Middle frontal gyrus (tissue), 1 donor: ENCODE measurements around the gene ARFRP1.
"Not testable (repeated sequence)": the region's sequence is repeated elsewhere in the genome, so short reads cannot be mapped to it uniquely, and the experiment has no call there.

Source experiments
- DNase-seq: peaks from one replicate; pipeline ENCODE4 v3.0.0-alpha.2; 2015; ENCODE audit warnings: low spot score; ENCODE audit errors: extremely low spot score

Gene ARFRP1

GRCh38 chr20:63678071-63678470, 29.7 kb downstream of the ARFRP1 start:
- DNase-seq: no peak

DNA sequence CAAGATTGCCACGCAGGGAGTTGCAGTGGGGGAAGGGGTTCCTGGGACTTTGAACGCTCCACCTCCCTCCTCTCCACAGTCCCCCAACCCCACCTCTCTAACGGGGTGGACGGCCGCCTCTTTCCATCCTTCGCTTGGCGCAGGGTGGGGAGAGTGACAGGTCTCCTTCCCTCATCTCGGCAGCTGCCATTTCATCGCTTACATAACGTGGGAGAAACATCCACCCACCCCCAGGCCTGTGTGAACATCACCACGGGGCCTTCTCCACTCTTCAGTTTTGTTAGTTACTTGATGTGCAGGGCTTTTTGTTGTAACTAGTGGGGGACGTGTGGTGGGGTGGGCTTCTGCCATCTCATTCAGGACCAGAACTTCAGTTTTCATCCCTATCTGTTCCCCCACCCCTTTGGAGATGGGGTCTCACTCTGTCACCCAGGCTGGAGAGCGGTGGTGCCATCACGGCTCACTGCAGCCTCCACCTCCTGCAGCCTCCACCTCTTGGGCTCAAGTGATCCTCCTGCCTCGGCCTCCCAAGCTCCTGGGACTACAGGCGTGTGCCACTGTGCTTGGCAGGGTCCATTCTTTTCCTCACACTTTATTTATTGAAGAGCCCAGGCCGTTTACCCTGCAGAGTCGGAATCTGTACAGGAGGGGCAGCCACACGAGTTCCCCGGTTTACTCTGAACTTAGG, 32.0 kb downstream of the ARFRP1 start:
- DNase-seq: no peak

GRCh38 chr20:63673951-63674350, 33.8 kb downstream of the ARFRP1 start:
- DNase-seq: no peak

GRCh38 chr20:63672666-63673065, 35.1 kb downstream of the ARFRP1 start:
- no peak for DNase-seq

- not testable (repeated sequence) for DNase-seq
Observed at GRCh38 chr20:63671695-63672094, 36.1 kb downstream of the ARFRP1 start.

DNA sequence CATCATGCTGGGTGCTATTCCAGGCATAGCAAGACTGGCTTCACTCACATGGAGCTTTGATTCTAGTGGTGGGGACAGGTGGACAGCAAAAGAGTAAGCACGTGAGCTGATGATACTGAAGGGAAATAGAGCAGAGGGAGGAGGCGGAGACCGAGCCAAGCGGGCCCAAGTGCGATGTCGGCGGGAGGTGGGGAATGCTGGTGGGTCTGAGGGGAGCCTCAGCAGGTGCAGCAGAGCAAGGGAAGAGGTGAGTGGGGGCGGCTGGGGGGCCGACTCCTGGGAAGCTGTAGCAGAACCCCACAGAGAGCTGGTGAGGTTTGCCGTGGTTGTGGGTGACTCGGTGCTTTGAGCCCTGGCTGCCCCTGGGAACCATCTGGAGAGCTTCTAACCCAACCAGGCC, 39.4 kb downstream of the ARFRP1 start:
- DNase-seq: no peak

DNA sequence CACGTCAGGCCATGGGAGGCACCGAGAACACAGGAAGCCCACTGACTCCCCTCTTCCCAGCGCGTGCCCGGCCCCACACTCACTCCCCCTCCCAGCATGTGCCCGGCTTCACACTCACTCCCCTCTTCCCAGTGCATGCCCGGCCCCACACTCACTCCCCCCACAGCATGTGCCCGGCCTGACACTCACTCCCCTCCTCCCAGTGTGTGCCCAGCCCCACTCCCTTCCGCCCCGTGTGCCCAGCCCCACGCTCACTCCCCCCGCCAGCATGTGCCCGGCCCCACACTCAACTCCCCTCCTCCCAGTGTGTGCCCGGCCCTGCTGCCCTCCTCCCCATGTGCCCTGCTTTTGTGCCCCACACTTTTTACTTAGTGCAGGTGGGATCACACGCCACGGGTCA, 39.9 kb downstream of the ARFRP1 start:
- no peak for DNase-seq

DNA sequence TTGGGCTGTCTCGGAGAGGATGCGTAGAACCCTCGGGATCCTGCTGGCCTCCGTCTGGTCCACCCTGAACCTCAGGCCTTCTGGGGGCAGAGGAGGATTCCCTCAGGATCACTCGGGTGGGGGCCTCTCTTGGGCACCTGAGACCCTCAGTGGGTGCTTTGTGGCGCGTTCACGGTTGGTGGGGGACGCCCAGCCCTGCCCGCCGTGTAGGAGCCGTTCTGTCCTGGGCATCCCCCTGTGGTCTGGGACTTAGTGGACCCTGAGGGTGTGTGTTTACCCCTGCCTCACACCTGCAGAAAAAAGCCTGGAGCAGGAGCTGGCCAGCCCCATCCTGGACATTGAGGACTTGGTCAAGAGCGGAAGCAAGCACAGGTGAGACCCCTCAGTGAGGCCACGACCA, 42.1 kb downstream of the ARFRP1 start:
- DNase-seq: no peak

- DNase-seq: peak; percentile 22
Observed at GRCh38 chr20:63664861-63665594, 42.7 kb downstream of the ARFRP1 start.

DNA sequence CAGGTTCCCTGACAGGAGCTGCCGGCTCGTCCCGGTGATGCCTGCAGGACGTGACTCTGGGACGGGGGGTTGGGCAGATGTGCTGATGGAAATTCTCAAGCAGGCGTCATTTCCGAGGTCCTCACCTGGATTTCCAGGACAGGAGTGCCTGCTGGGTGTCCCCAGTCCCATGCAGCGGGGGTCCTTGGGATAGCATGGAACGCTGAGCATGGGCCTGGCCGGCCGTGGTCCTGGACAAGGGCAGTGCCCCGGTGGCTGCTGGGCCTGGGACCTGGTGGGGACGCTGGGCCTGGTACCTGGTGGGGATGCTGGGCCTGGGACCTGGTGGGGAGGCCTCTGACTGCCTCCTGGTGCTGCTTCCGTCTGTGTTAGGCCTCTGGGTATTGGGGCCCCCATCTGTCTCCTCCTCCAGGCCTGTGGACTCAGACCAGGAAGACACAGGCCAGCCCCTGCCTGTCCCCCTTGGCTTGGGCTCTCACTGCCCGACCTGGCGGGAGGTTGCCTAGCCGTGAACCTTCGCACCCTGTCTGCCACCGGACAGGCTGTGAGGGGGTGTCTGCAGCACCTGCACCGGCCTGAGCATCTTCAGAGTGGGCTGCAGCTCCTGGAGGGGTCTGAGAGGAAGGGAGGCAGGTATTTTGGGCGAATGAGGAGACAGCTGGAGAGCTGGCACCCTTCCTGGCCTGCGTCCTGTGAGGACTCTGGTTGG, 43.5 kb downstream of the ARFRP1 start:
- DNase-seq: no peak

GRCh38 chr20:63663332-63664066, 44.3 kb downstream of the ARFRP1 start:
- DNase-seq: no peak

GRCh38 chr20:63662813-63663189, 45.0 kb downstream of the ARFRP1 start:
- DNase-seq: no peak

- DNase-seq: no peak
Observed at GRCh38 chr20:63661959-63662812, 45.6 kb downstream of the ARFRP1 start.

DNA sequence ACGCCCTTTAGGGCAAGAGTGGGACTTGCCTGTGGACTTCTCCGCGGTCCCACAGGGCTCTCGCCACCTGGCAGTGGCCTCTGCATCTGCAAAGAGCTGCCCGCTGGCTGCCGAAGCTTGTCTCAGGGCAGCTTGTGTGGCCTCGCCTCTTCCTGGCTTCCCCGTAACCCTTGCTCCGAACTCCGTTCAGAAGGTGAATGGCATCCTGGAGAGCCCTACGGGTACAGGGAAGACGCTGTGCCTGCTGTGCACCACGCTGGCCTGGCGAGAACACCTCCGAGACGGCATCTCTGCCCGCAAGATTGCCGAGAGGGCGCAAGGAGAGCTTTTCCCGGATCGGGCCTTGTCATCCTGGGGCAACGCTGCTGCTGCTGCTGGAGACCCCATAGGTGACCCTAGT, 46.7 kb downstream of the ARFRP1 start:
- no peak for DNase-seq

DNA sequence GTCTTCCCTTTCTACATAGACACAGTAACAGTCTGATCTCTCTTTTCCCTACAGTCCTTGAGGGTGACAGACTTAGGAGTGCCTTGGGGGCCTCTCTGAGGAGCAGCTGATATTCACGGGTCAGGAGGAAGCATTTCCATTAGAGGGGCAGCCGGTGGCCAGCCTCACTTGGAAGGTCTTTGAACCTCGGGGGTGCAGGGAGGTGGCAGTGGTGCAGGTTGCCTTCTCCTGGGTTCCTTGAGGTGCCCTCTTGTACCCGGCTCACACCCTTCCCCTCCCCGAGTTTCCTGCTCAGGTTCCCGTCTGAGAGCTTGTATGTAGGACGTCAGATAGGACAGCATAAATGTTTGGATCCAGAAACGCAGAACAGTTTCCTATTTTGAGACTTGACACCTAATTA, 47.2 kb downstream of the ARFRP1 start:
- DNase-seq: no peak

GRCh38 chr20:63660174-63660573, 47.6 kb downstream of the ARFRP1 start:
- not testable (repeated sequence) for DNase-seq

GRCh38 chr20:63659370-63659769, 48.4 kb downstream of the ARFRP1 start:
- no peak for DNase-seq

GRCh38 chr20:63658749-63659187, 49.0 kb downstream of the ARFRP1 start:
- peak; percentile 5 for DNase-seq

DNA sequence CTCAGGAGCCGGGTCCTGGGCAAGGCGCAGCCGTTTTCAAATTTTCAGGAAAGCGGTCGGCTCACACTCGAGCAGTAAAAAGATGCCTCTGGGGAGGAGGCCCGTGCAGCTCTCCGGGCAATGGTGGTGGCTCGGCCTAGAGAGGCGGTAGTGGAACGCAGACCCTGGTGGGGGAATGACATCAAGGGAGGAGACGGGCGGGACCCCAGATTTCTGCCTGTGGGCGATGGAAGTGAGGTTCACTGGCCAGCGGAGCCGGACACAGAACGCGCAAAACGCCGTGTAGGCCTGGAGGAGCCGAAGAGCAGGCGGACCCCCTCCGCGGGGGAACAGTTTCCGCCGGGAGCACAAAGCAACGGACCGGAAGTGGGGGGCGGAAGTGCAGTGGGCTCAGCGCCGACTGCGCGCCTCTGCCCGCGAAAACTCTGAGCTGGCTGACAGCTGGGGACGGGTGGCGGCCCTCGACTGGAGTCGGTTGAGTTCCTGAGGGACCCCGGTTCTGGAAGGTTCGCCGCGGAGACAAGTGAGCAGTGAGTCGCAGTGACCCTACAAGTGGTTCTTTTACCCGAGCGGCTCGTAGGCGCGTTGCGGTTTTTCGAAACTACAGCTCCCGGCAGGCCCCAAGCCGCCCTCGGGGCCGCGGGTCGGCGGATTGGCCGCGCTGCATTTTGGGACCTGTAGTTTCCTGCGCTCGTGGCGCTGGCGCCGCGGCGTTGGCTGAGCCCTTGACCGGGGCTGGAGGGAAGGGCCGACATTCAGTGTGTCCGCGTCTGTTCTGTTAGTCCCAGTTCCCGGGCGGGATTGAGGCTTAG, 49.6 kb downstream of the ARFRP1 start, which contains the start of gene RTEL1:
TSS of gene RTEL1 (plus strand) at position 376 of the 812 bp plus-strand sequence. CDS start 1,091 bp downstream, outside the sequence.
- DNase-seq: peak; percentile 85
